Fibroblast of peridontal ligament (primary cell): Measurements from ENCODE around the gene TFAP2C.
A peak's percentile ranks its signal among the peaks of the same experiment; 100 is the strongest.
"Not testable (repeated sequence)": the region's sequence is repeated elsewhere in the genome, so short reads cannot be mapped to it uniquely, and the experiment has no call there.

Experiments
- DNase-seq: peaks from one replicate; pipeline ENCODE4 v3.0.0-alpha.2; 2010; ENCODE audit errors: extremely low read depth

TFAP2C gene

GRCh38 chr20:56653211-56653610 lies 24.1 kb downstream of the TFAP2C start:
- DNase-seq, result peak; percentile 22

GRCh38 chr20:56656632-56657031 lies 27.5 kb downstream of the TFAP2C start:
- DNase-seq, result no peak

GRCh38 chr20:56657879-56658278 lies 28.8 kb downstream of the TFAP2C start:
- no peak for DNase-seq

- DNase-seq, result not testable (repeated sequence)
These were observed 29.3 kb downstream of the TFAP2C start for GRCh38 chr20:56658341-56658947.

- no peak for DNase-seq
These were observed 34.6 kb downstream of the TFAP2C start for GRCh38 chr20:56663660-56664059.

- no peak for DNase-seq
These were observed 35.7 kb downstream of the TFAP2C start for GRCh38 chr20:56664796-56665195.

- no peak for DNase-seq
These were observed 36.7 kb downstream of the TFAP2C start for GRCh38 chr20:56665806-56666205.

- DNase-seq, result no peak
These were observed 44.3 kb downstream of the TFAP2C start for GRCh38 chr20:56673450-56673849.

GRCh38 chr20:56676001-56676400 lies 46.9 kb downstream of the TFAP2C start:
- DNase-seq, result no peak

GRCh38 chr20:56676679-56677078 lies 47.6 kb downstream of the TFAP2C start:
- DNase-seq, result no peak

GRCh38 chr20:56683077-56683865 lies 54.2 kb downstream of the TFAP2C start:
- DNase-seq, result no peak

- DNase-seq, result no peak
These were observed 56.8 kb downstream of the TFAP2C start for GRCh38 chr20:56685879-56686278.

- DNase-seq, result no peak
These were observed 58.0 kb downstream of the TFAP2C start for GRCh38 chr20:56687061-56687460.

- DNase-seq, result no peak
These were observed 59.0 kb downstream of the TFAP2C start for GRCh38 chr20:56688106-56688505.
